Brain pericyte (primary cell): ENCODE data around the gene UNC5A.

Source experiments
- DNase-seq: peaks from one replicate; pipeline ENCODE4 v3.0.0-alpha.2; 2012; ENCODE audit warnings: low read depth, low spot score

UNC5A gene

DNA sequence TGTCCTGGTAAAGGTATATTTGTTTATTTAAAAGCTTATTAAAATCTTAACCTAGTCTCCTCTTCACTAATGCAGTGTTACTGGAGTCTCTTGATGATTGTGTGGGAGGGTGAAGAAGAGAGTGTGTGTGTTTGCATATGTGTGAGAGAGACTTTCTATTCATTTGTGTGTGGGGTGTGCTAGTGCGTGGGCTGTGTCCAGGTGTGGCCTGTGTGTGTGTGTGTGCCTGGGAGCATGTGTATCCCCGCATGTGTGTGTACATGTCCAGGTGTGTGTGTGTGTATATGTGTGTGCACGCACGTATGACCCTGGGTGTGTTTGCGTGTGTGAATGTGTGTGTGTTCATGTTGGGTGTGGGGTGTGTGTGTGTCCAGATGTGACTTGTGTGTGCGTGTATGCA, 10.3 kb upstream of the UNC5A start:
- no peak for DNase-seq

GRCh38 chr5:176802116-176802784, 8.1 kb upstream of the UNC5A start:
- DNase-seq: no peak

GRCh38 chr5:176803068-176803942, 7.1 kb upstream of the UNC5A start:
- no peak for DNase-seq

DNA sequence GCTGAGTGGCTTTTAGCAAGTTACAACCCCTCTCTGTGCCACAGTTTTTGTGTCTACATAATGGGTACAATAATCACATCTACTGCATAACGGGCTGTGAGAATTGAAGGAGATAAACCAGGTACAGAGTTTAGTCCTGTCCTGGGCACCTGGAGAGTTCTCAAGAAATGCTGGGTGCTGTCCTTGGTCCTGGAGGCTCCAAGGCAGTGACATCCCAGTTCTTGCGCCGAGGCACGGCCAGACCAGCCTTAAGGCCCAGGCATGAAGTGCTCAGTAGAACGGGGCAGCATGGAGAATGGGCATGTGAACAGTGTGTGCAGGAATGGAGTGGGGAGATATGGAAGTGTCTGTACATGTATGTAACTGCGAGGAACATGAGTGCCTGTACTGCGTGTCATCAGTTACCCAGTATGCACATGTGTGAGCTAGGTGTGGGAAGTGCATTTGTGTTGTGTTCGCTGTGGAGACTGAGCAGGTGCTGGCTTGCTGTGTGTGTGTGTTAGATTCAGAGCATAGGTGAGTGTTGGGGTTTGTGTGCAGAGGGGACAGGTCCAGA, 6.3 kb upstream of the UNC5A start:
- DNase-seq: no peak

DNA sequence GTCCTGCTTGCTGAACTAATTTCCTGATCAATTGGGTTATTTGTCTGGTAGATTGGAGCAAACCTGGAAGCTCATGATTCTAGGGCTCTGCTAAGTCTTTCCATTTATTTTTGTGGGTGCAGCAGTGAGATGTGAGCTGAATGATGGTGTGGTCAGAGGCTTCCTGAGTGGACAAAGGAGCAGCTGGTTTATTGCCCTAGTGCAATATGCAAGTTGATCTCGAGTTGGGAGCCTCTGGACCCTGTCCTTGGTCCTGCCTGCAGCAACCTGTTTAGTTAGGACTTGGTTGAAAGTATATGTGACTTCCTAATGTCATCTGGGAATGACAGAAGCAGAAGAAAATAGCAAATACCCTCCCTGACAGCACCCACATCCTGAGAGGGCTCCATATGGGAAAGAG, 4.2 kb upstream of the UNC5A start:
- no peak for DNase-seq

DNA sequence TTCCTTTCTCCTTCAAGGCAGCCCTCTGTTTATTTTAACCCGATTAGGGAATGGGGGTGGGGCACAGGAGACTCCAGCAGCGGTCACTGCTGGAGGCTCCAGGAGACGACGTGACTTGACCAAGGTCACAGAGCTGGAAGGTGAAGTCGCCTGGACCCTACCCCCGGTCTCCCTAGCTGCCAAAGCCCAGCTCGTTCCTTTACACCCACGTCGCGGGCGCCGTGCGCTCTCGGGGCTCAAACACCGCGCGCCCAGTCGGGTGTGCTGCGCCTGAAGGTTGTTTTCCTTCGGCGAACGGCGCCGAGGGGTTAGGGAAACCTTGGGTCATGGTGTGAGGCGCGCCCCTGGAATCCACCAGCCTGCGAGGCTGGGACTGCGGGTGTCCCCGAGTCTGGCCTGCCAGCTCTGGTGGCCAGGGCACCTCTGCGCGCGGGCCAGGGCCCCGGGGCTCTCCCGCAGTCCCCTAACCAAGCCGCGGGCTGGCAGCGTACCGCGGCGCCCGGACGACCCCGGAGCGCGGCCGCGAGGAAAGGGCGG, 747 bp upstream of the UNC5A start:
- DNase-seq: no peak

- no peak for DNase-seq
Observed at GRCh38 chr5:176810687-176811501, 535 bp downstream of the UNC5A start.

DNA sequence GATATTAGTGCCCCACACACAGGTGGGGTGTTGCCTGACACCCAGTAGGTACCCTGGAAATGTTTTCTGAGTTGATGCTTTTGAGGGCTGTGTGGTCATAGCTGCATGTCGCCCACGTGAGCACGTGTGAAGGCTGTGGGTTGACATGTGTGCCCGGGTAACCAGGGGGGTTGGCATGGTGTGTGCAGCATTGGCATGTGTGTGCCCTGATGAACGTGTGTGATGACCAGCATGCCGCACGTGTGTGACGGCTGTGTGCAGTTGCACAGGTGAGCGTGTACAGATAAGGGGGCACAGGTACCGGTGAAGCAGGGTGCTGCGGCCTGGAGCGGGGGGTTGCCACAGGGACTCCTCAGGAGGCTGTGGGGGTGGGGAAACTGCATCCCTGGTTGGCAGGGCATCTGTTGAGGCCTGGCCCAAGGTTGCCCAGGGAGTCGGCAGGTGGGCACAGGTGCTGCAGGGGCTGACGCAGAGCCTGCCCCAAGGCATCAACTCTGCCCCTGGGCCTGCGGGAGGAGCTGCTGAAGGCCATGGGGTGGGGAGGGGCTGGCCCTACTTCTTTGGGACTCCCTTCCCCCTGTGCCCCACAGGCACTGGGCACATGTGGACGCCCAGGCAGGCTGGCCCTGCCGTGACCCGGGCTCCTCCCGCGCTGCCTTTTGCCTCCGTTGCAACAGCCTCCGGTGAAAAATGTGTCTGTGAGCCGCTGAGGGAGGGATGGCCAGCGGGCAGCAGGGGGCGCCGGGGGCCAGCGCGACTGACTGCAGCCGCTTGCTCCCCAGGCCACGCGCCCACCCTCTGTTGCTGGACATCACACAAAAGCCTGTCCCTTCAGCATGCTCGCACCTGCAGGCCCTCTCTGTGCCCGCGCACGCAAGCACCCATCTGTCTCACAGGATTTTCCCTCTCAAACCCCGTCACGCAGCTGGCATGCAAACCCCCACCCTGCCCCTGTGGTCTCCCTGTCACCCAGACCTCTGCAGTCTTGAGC, 2.2 kb downstream of the UNC5A start:
- no peak for DNase-seq

- no peak for DNase-seq
Observed at GRCh38 chr5:176813587-176814312, 3.4 kb downstream of the UNC5A start.

DNA sequence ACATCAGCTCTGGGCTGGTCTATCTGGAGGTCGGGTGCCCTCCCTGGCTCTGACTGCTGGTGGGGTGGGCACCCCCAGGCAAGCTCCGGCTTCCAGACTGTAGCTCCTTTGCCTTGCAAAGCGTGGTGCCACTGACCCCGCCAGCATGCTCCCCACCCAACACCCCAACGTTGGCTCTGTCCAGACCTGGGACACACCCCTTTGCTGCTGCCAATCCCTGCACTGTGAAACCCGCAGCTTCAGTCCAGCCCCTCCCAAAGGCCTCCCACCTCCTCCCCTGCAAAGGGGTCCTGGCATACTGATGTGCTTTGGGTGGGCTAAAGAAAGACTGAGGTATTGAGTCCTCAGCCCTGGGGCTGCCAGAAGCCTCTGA, 3.9 kb downstream of the UNC5A start:
- DNase-seq: no peak

DNA sequence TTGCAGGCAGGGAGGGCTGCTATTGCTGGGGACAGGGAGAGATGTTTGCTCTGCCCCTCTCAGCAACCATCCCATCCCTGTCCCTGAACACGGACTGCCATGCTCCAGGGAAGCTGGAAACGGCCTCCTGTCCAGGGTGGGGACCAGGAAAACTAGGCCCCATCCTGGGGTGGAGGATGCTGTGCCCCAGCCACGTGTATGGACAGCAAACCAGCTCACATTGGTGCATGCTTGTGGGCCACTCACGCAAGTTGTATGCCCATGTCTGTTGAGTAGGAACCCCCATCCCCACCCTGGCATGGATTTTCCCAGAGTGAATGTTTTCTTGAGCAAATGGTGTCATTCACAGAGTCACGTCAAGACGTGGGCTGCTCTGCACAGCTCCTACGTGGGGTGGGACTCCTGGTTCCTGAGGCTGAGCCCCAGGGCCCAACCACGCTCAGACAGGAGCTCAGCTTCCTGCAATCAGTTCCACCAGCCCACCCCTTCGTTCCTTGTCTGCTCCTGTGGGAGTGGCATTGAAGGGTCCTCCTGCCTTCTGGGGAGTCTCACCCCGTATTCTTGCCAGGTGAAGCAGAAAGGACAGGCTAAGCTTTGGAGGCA, 4.6 kb downstream of the UNC5A start:
- DNase-seq: no peak

DNA sequence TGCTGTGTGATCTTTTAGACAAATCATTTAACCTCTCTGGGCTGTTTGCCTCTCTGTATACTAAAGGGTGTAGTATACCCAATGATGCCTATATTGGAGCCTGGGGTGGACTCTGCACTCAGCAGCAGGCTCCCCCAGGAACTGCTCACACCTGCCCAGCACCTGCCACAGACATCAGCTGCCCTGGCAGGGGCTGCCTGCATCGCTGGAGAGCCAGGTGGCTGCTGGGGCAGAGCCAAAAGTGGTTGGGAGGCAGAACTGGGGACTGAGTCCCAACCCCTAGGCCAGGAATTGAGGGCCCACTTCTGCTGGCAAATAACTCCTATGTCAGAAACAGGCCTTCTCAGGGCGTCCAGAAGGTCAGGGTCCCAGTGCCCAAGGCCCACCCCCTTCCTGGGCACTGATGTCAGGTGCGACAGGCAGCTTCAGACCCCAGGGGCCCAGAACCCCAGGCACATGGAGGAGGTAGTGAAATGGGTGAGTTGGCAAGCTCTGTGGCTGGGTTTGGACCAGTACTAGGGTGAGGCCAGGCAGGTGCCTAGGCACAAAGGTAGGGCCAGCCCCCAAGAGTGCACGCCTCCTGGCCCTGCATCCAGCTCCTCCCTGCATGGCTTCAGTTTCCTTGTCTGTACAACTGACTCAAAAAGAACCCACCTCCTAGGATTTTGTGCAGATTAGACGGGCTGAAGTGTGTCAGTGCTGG, 5.8 kb downstream of the UNC5A start:
- DNase-seq: no peak

DNA sequence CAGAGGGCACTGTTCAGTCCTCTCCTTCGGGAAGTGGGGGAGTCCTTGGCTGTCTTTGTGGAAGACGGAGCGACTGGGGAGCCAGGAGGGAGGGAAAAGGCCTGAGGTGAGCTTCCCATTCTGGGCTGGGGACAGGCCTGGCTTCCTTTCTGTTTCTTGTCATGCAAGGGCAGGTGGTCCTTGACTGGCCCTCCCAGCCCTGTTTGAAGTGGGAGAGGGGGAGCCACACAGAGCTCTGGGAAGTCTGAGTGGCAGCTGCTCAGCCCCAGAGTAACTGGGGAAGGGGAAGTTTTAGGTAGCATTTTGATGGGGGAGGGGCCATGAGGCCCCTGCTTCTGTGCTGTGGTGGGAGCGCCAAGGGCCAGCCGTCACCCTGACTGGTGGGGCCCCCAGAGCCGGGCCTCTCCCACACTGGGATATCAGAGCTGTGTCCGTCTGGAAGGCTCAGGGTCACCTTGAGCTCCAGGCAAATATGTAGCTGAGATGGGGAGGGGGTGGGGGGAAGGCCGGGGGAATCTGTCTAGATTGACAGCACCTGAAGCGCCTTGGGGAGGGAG, 6.5 kb downstream of the UNC5A start:
- no peak for DNase-seq

GRCh38 chr5:176817369-176817840, 7.0 kb downstream of the UNC5A start:
- DNase-seq: no peak

- DNase-seq: no peak
Observed at GRCh38 chr5:176817841-176818377, 7.5 kb downstream of the UNC5A start.

DNA sequence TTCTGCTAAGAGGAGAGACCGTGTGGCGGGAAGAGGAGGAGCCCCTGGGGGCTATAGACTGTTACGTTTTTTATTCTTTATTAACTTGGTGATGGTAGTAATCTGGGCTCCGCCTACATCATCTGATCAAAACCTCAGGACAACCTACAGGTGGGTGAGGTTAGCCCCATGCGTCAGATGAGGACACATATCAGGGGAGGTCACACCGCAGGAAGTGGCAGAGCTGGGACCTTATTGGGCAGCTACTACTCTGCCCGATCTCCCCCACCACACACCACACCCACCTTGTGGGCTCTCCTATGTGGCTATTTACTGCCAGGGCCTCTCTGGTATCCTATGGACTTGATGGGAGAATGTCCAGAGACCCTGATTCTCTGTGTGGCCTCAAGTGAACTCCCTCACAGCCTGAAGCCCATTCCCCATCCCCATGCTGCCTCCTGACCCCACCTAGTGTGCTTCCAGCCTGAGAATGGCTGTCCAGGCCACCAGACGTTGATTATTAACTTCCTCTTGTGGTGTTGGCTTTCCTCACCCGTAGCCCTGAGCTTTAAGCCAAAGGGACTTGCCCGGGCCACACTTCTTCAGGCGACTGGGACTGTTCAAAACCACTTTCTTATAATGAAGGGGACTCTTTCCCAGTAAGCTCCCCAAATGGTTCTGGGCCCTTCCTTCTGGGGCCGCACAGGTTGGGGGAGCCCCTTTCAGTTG, 8.2 kb downstream of the UNC5A start:
- no peak for DNase-seq

- DNase-seq: no peak
Observed at GRCh38 chr5:176819476-176819875, 9.1 kb downstream of the UNC5A start.
